Heart left ventricle (tissue), 16 donors: ENCODE results near the gene OPN4. TPM values are rescaled to one million over a fixed set of nuclear protein-coding genes. Genes with fewer than 3 reads are reported as not detected.

Experiments used
- ATAC-seq, 4 donors: fragments of 200-7000 bp; cut with Tn5 transposase; one replicate each; pipeline ENCODE4 v1.9.1; 2020 to 2022; ENCODE audit warnings: moderate library complexity in 4 of 4, mild to moderate bottlenecking in 3 of 4, moderate number of reproducible peaks in 1 of 4
- DNase-seq, 5 donors: peaks; one replicate each; pipeline ENCODE4 v3.0.0-alpha.2; 2020
- H3K27ac ChIP-seq, 12 donors: fragments of 200-600 bp; sonication (generic) in 4 of 12; one replicate each; pipeline versions ENCODE4 v1.5.0 to v1.8.0; 2016 to 2022; ENCODE audit warnings: mild to moderate bottlenecking in 2 of 12
- H3K27me3 ChIP-seq, 9 donors: fragments of 200-600 bp; sonication (generic) in 2 of 9; one replicate each; pipeline versions ENCODE4 v1.5.1 to v1.8.0; 2016 to 2022; ENCODE audit warnings: mild to moderate bottlenecking in 3 of 9
- H3K36me3 ChIP-seq, 9 donors: fragments of 200-600 bp; sonication (generic) in 2 of 9; one replicate each; pipeline versions ENCODE4 v1.5.0 to v1.8.0; 2018 to 2022; ENCODE audit warnings: mild to moderate bottlenecking in 2 of 9
- H3K4me1 ChIP-seq, 12 donors: fragments of 200-600 bp; sonication (generic) in 4 of 12; one replicate each; pipeline versions ENCODE4 v1.5.0 to v1.8.0; 2016 to 2022; ENCODE audit warnings: mild to moderate bottlenecking in 3 of 12
- H3K4me3 ChIP-seq, 12 donors: fragments of 200-600 bp; sonication (generic) in 4 of 12; one replicate each; pipeline versions ENCODE4 v1.5.0 to v1.8.0; 2017 to 2022; ENCODE audit warnings: mild to moderate bottlenecking in 9 of 12, moderate library complexity in 4 of 12
- H3K9me3 ChIP-seq, 12 donors: fragments of 200-600 bp; sonication (generic) in 4 of 12; one replicate each; pipeline versions ENCODE4 v1.5.0 to v1.8.0; 2016 to 2022; ENCODE audit warnings: mild to moderate bottlenecking in 1 of 12
- POLR2A ChIP-seq, 2 donors: fragments of 450-650 bp; IDR thresholded peaks; one replicate each; pipeline ENCODE4 v1.6.1; 2017; ENCODE audit warnings: antibody characterized with exemption in 2 of 2, mild to moderate bottlenecking in 2 of 2, moderate library complexity in 2 of 2
- WGBS, 4 donors: extraction: QIAGEN DNeasy Blood & Tissue Kit in 2 of 4; methylation state at CpG; one replicate each; pipeline versions ENCODE4 v1.1.5 to v1.1.7; 2013 to 2018; 5-methylcytosine and 5-hydroxymethylcytosine counted together
- intact Hi-C, 10 donors: fragments of 100-400 bp; cut with DNase I; formaldehyde crosslinking; loops; one replicate each; pipeline versions ENCODE4 v1.11.1 to v1.14.2; 2022
- polyA plus RNA-seq, 2 donors: library from polyadenylated mRNA; stranded (reverse); fragments of 200-250 nt; gene quantifications; one replicate each; pipeline ENCODE4 v1.2.3, GENCODE V29; 2013
- total RNA-seq, 9 donors: library from RNA; depleted of rRNA in 2 of 9; stranded (reverse); fragments of >200 nt in 2 of 9; fragmentation: NEBNext Ultra II Directional in 3 of 9; extraction: Animal tissue kit (Norgen Biotek cat#: 25700) in 3 of 9; gene quantifications; one replicate each; pipeline versions ENCODE4 v1.1.0 to v1.2.4, GENCODE V29; 2016 to 2023
- TF ChIP-seq, protein P1 (sequence below), 12 donors: fragments of 200-600 bp; sonication (generic) in 4 of 12; IDR thresholded peaks; one replicate each; pipeline versions ENCODE4 v1.5.0 to v1.8.0; 2018 to 2022; ENCODE audit warnings: antibody characterized with exemption in 12 of 12, mild to moderate bottlenecking in 5 of 12
- donor health status: ischemic (EF 13 %, LVEDD 7.1; RV severe dilation, severe dysfunction).
- donor health status: healthy with polysubstance abuse.
- donor health status: DM: no; HTN: yes; CAD: no.
- donor health status: DM: no; HTN: no; CAD: no.
- donor health status: ischemic (EF 25% LVEDD 6.9; RV normal size, moderate dysfunction).
- donor health status: ischemic (EF 25% LVEDD 5.7; RV mildly dilated, moderate dysfunction).
- donor health status: healthy.
- donor health status: DM: yes; HTN: yes; CAD: no.
- donor health status: ischemic (EF 35%, LVEDD 5.7; RV mildly dilated, moderate dysfunction).
- donor health status: nonischemic (EF 11% LVEDD 7.7; RV severe dilation, severe dysfunction).
- donor health status: DM: yes; HTN: yes; CAD: no.
- donor health status: PGD.
- donor health status: ischemic (EF 29% LVEDD 5.4; RV normal size, mild dysfunction).
- donor health status: nonischemic (EF 23%, LVEDD 6.1; RV moderate dilation, normal function).

OPN4 gene
- total and polyA plus RNA-seq, 11 donors: 0.03 to 0.28 (median 0.19) TPM; not detected in 6

GRCh38 chr10:86678999-86679792 lies 24.8 kb downstream of the OPN4 start:
- peak overlapping the region in 11 of 12 donors; percentile 13 to 100 (median 91) for H3K27ac ChIP-seq
- peaks cover 0 to 69% (median 15%) of the 10 kb centered on the region in 9 donors for H3K36me3 ChIP-seq
- peaks cover 0 to 3% (median 0%) of the 10 kb centered on the region in 9 donors for H3K27me3 ChIP-seq
- no peak for DNase-seq
- peaks cover 2 to 100% (median 55%) of the 10 kb centered on the region in 12 donors for H3K4me1 ChIP-seq
- WGBS, 4 donors: 39 to 66% (median 55%) methylated on average over 11 to 13 of the region's 13 CpGs
- TF ChIP-seq, protein P1, sequence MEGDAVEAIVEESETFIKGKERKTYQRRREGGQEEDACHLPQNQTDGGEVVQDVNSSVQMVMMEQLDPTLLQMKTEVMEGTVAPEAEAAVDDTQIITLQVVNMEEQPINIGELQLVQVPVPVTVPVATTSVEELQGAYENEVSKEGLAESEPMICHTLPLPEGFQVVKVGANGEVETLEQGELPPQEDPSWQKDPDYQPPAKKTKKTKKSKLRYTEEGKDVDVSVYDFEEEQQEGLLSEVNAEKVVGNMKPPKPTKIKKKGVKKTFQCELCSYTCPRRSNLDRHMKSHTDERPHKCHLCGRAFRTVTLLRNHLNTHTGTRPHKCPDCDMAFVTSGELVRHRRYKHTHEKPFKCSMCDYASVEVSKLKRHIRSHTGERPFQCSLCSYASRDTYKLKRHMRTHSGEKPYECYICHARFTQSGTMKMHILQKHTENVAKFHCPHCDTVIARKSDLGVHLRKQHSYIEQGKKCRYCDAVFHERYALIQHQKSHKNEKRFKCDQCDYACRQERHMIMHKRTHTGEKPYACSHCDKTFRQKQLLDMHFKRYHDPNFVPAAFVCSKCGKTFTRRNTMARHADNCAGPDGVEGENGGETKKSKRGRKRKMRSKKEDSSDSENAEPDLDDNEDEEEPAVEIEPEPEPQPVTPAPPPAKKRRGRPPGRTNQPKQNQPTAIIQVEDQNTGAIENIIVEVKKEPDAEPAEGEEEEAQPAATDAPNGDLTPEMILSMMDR (IDR thresholded peaks at IDR 0.05): no peak
- no peak for TF ChIP-seq POLR2A (IDR thresholded peaks at IDR 0.05)
- H3K4me3 ChIP-seq: peak overlapping the region in 4 of 12 donors; percentile 3 to 25 (median 12)
- no peaks in the 10 kb centered on the region for H3K9me3 ChIP-seq
- no peak for ATAC-seq
- intact Hi-C loops: loop anchor here in 1 of 10 donors (10.0 kb wide), 1 partner anchor 84 kb away; no protein-coding TSS in a partner anchor

DNA sequence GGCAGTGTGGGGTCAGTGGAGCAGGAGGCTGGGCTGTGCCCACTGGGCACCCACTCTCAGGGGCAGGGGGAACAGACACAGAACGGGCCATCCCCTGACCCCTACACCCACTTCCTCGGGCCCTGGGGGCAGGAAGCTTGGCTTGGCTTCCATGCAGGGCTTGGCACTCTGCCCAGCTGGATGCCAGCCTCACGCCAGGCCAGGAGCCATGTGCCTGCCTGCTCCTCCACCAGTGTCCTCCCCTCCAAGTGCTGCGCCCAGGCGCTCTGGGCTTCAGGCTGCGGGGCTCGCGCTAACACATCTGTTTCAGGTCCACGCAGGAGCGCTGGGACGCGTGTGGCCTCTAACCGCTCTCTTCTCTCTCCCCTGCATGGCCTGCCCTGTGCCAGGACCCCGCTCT lies 26.7 kb downstream of the OPN4 start:
- TF ChIP-seq POLR2A (IDR thresholded peaks at IDR 0.05): no peak
- TF ChIP-seq, protein P1 (IDR thresholded peaks at IDR 0.05): no peak
- Histone ChIP-seq H3K27ac (peak overlapping the region; percentile 59 to 100 (median 91)), H3K36me3 (peaks cover 0 to 71% (median 15%) of the 10 kb centered on the region in 9 donors), H3K9me3 (no peaks in the 10 kb centered on the region), H3K4me3 (peak overlapping the region in 1 of 12 donors; percentile 7), H3K4me1 (peaks cover 0 to 97% (median 53%) of the 10 kb centered on the region in 12 donors), H3K27me3 (peaks cover 0 to 3% (median 0%) of the 10 kb centered on the region in 9 donors)
- peak; percentile 72 to 86 (median 81) for DNase-seq
- intact Hi-C loops: loop anchor here in 1 of 10 donors (5.0 kb wide), 1 partner anchor 39 kb away; no protein-coding TSS in a partner anchor
- WGBS, 4 donors: 48 to 62% (median 58%) methylated on average over 5 to 14 of the region's 14 CpGs
- ATAC-seq: peak; percentile 22 to 51 (median 34)

DNA sequence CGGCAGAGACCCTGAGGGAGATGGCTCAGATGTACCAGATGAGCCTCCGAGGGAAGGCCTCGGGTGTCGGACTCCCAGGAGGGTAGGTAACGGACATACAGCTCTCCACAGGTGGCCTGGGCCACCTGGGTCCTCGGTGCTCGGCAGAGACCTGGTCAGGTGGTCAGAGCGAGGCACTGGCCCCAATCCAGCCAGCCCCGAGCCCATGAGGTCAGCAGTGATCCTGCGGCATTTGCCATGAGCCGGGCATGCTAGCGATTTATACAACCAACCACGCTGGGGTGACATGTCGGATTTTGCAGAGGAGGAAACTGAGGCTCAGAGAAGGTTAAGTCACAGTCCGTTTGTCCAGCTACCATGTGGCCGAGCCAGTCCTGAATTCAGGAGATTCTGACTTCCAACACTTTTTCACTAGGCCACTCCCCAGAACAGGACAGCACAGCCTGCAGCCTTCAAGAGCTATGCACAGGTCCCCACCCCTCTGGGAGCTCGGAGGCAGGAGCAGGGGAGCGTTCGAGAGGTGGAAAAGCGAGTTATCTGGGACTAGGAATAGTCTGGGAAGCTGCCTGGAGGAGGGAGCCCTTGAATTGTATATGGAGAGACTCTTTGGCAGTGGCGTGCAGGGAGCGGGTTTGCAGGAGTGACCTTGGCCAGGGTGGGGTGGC lies 27.5 kb downstream of the OPN4 start:
- Histone ChIP-seq H3K9me3 (no peaks in the 10 kb centered on the region), H3K27ac (peak overlapping the region; percentile 59 to 100 (median 91)), H3K4me3 (peak overlapping the region in 1 of 12 donors; percentile 7), H3K4me1 (peaks cover 0 to 97% (median 52%) of the 10 kb centered on the region in 12 donors), H3K27me3 (peaks cover 0 to 3% (median 0%) of the 10 kb centered on the region in 9 donors), H3K36me3 (peaks cover 0 to 72% (median 15%) of the 10 kb centered on the region in 9 donors)
- intact Hi-C loops: loop anchor here in 1 of 10 donors (5.0 kb wide), 1 partner anchor 40 kb away; no protein-coding TSS in a partner anchor
- DNase-seq: no peak
- TF ChIP-seq, protein P1 (IDR thresholded peaks at IDR 0.05): no peak
- no peak for TF ChIP-seq POLR2A (IDR thresholded peaks at IDR 0.05)
- 52 to 65% (median 59%) methylated on average over 11 to 22 of the region's 22 CpGs for WGBS, 4 donors
- no peak for ATAC-seq
